H9 (cell line): ENCODE results near the gene FBXO38. TPM values are rescaled to one million over a fixed set of nuclear protein-coding genes. Genes with fewer than 3 reads are reported as not detected.

Source experiments
- DNase-seq: peaks from one replicate; pipeline ENCODE4 v3.0.0-alpha.2; 2017
- H2AFZ ChIP-seq: one replicate; pipeline ENCODE4 v1.6.1; 2013; ENCODE audit warnings: mild to moderate bottlenecking, low read length, control low read depth, moderate library complexity
- H2AK5ac ChIP-seq: 2 replicates; pipeline ENCODE4 v1.6.1; 2013; ENCODE audit warnings: low read length, control low read depth, mixed read lengths; ENCODE audit not compliant: insufficient read length
- H2BK120ac ChIP-seq: one replicate; pipeline ENCODE4 v1.6.1; 2013; ENCODE audit warnings: low read depth, mild to moderate bottlenecking, low read length, control low read depth, inconsistent platforms; ENCODE audit not compliant: poor library complexity, severe bottlenecking
- H2BK12ac ChIP-seq: 2 replicates; pipeline ENCODE4 v1.6.1; 2013; ENCODE audit warnings: low read length, control low read depth, mixed read lengths, low read depth; ENCODE audit not compliant: insufficient read length
- H2BK15ac ChIP-seq: 2 replicates; pipeline ENCODE4 v1.6.1; 2013; ENCODE audit warnings: low read depth, low read length, control low read depth
- H2BK20ac ChIP-seq: one replicate; pipeline ENCODE4 v1.6.1; 2013; ENCODE audit warnings: low read depth, mild to moderate bottlenecking, low read length, control low read depth, inconsistent platforms; ENCODE audit not compliant: poor library complexity, severe bottlenecking
- H2BK5ac ChIP-seq: 2 replicates; pipeline ENCODE4 v1.6.1; 2013; ENCODE audit warnings: low read length, control low read depth, mixed read lengths; ENCODE audit not compliant: insufficient read length
- H3K14ac ChIP-seq: 2 replicates; pipeline ENCODE4 v1.6.1; 2013; ENCODE audit warnings: low read length, control low read depth; ENCODE audit not compliant: insufficient read depth
- H3K18ac ChIP-seq: 2 replicates; pipeline ENCODE4 v1.6.1; 2013; ENCODE audit warnings: low read depth, mild to moderate bottlenecking, mixed read lengths, low read length, control low read depth; ENCODE audit not compliant: insufficient read length
- H3K23ac ChIP-seq: 2 replicates; pipeline ENCODE4 v1.6.1; 2013; ENCODE audit warnings: low read length, control low read depth, mixed read lengths, low read depth; ENCODE audit not compliant: insufficient read length
- H3K23me2 ChIP-seq: 2 replicates; pipeline ENCODE4 v1.6.1; 2013; ENCODE audit warnings: low read depth, mild to moderate bottlenecking, mixed read lengths, low read length, control low read depth; ENCODE audit not compliant: insufficient read length, poor library complexity, severe bottlenecking
- H3K27ac ChIP-seq: 2 replicates; pipeline ENCODE4 v1.5.1; 2013; ENCODE audit warnings: low read length, control low read depth, mixed read lengths, low read depth; ENCODE audit not compliant: insufficient read length
- H3K27me3 ChIP-seq: 2 replicates; pipeline ENCODE4 v1.6.1; 2013; ENCODE audit warnings: low read length, control low read depth, inconsistent platforms; ENCODE audit not compliant: insufficient read depth
- H3K4ac ChIP-seq: 2 replicates; pipeline ENCODE4 v1.6.1; 2013; ENCODE audit warnings: low read depth, mild to moderate bottlenecking, control low read depth, inconsistent platforms, low read length, moderate library complexity
- H3K4me1 ChIP-seq: 2 replicates; pipeline ENCODE4 v1.6.1; 2013; ENCODE audit warnings: low read length, control low read depth, inconsistent platforms; ENCODE audit not compliant: insufficient read depth
- H3K4me2 ChIP-seq: 2 replicates; pipeline ENCODE4 v1.6.1; 2013; ENCODE audit warnings: low read length, control low read depth, mixed read lengths; ENCODE audit not compliant: insufficient read length, insufficient read depth
- H3K56ac ChIP-seq: 2 replicates; pipeline ENCODE4 v1.6.1; 2013; ENCODE audit warnings: low read depth, mild to moderate bottlenecking, mixed read lengths, low read length, control low read depth; ENCODE audit not compliant: insufficient read length
- H3K79me1 ChIP-seq: 2 replicates; pipeline ENCODE4 v1.6.1; 2013; ENCODE audit warnings: low read depth, mild to moderate bottlenecking, moderate library complexity, low read length, control low read depth, inconsistent platforms; ENCODE audit not compliant: insufficient read depth, poor library complexity, severe bottlenecking
- H3K79me2 ChIP-seq: 2 replicates; pipeline ENCODE4 v1.6.1; 2013; ENCODE audit warnings: low read length, control low read depth, inconsistent platforms; ENCODE audit not compliant: insufficient read depth
- H3K9ac ChIP-seq: 2 replicates; pipeline ENCODE4 v1.6.1; 2013; ENCODE audit warnings: low read length, control low read depth, mixed read lengths; ENCODE audit not compliant: insufficient read length; ENCODE audit errors: extremely low read depth
- H3K9me3 ChIP-seq: one replicate; pipeline ENCODE4 v1.6.1; 2013; ENCODE audit warnings: low read depth, low read length, inconsistent platforms; ENCODE audit not compliant: control insufficient read depth
- H3T11ph ChIP-seq: one replicate; pipeline ENCODE4 v1.6.1; 2013; ENCODE audit warnings: mild to moderate bottlenecking, low read length, control low read depth, inconsistent platforms
- H4K20me1 ChIP-seq: one replicate; pipeline ENCODE4 v1.6.1; 2013; ENCODE audit not compliant: control insufficient read depth, insufficient read length, insufficient read depth
- H4K5ac ChIP-seq: 2 replicates; pipeline ENCODE4 v1.6.1; 2013; ENCODE audit warnings: low read depth, mild to moderate bottlenecking, mixed read lengths, low read length, control low read depth; ENCODE audit not compliant: insufficient read length
- H4K8ac ChIP-seq: replicated peaks from 2 replicates; pipeline ENCODE4 v1.6.1; 2013; ENCODE audit warnings: low read length, control low read depth, mixed read lengths, low read depth; ENCODE audit not compliant: insufficient read length
- H4K91ac ChIP-seq: 2 replicates; pipeline ENCODE4 v1.6.1; 2013; ENCODE audit warnings: low read depth, mild to moderate bottlenecking, moderate library complexity, mixed read lengths, low read length, control low read depth; ENCODE audit not compliant: insufficient read length
- H3K27ac Mint-ChIP-seq, 3 experiments: 2 replicates in 2 of 3; 3 replicates in 1 of 3; pipeline ENCODE4 v1.8.0; 2020 to 2021; ENCODE audit warnings: mixed read lengths in 3 of 3, mild to moderate bottlenecking in 1 of 3, moderate library complexity in 1 of 3
- H3K27me3 Mint-ChIP-seq: 2 replicates; pipeline ENCODE4 v1.8.0; 2021; ENCODE audit warnings: low read depth, mild to moderate bottlenecking, moderate library complexity, mixed read lengths
- H3K36me3 Mint-ChIP-seq, 3 experiments: 2 replicates in 2 of 3; 3 replicates in 1 of 3; pipeline ENCODE4 v1.8.0; 2020 to 2021; ENCODE audit warnings: low read depth in 3 of 3, mixed read lengths in 3 of 3; ENCODE audit not compliant: insufficient read depth in 1 of 3
- H3K4me1 Mint-ChIP-seq, 2 experiments: 2 replicates each; pipeline ENCODE4 v1.8.0; 2020; ENCODE audit warnings: mixed read lengths in 2 of 2
- H3K4me3 Mint-ChIP-seq, 2 experiments: 2 replicates in 1 of 2; 3 replicates in 1 of 2; pipeline ENCODE4 v1.8.0; 2020 to 2021; ENCODE audit warnings: mild to moderate bottlenecking in 2 of 2, mixed read lengths in 2 of 2, moderate library complexity in 1 of 2
- H3K9me3 Mint-ChIP-seq, 2 experiments: 2 replicates in 1 of 2; 3 replicates in 1 of 2; pipeline ENCODE4 v1.8.0; 2020; ENCODE audit warnings: mild to moderate bottlenecking in 2 of 2, mixed read lengths in 2 of 2, moderate library complexity in 1 of 2
- CTCF ChIP-seq: fragments of 200-600 bp; sonication (generic); conservative IDR thresholded peaks from 3 replicates; pipeline ENCODE4 v1.8.0; 2021; ENCODE audit warnings: antibody characterized with exemption, mild to moderate bottlenecking
- WGBS: extraction: QIAGEN DNeasy Blood & Tissue Kit; methylation state at CpG from one replicate; pipeline ENCODE4 v1.1.7; 2013; ENCODE audit warnings: missing lambda C conversion rate, low lambda C conversion rate, mixed read lengths; ENCODE audit not compliant: insufficient read length; ENCODE audit errors: extremely low coverage; 5-methylcytosine and 5-hydroxymethylcytosine counted together
- total RNA-seq: library from RNA; stranded (reverse); gene quantifications from 2 replicates; pipeline ENCODE4 v1.2.1, GENCODE V29; 2021

The FBXO38 gene
- total RNA-seq, 1 experiment from 2014 or later = 34.6 TPM

GRCh38 chr5:148454576-148454975 lies 70.8 kb downstream of the FBXO38 start:
- no peak overlapping the region for H2BK5ac ChIP-seq
- H4K91ac ChIP-seq = no peak overlapping the region
- H3K9me3 Mint-ChIP-seq = no peaks in the 10 kb centered on the region; a peak in 1 of 5 replicates
- no peak overlapping the region for H2BK120ac ChIP-seq
- no peaks in the 10 kb centered on the region for H4K20me1 ChIP-seq
- no peak overlapping the region for H3K4me3 Mint-ChIP-seq
- H3K27ac Mint-ChIP-seq = no peak overlapping the region
- no peak overlapping the region for H3K9ac ChIP-seq
- no peak overlapping the region for H3K4me2 ChIP-seq
- H3K23me2 ChIP-seq = no peaks in the 10 kb centered on the region
- no peaks in the 10 kb centered on the region for H3K36me3 Mint-ChIP-seq
- peaks cover 2% of the 10 kb centered on the region; the same call in 1 of the 2 replicates for H3K79me2 ChIP-seq
- no peak overlapping the region for H3K14ac ChIP-seq
- no peaks in the 10 kb centered on the region for H3K27me3 ChIP-seq
- H3T11ph ChIP-seq = no peak overlapping the region
- H2BK20ac ChIP-seq = no peak overlapping the region
- H3K18ac ChIP-seq = no peak overlapping the region
- no peaks in the 10 kb centered on the region for H3K9me3 ChIP-seq
- H2BK15ac ChIP-seq = no peak overlapping the region
- H3K4ac ChIP-seq = no peak overlapping the region
- peaks cover 6% of the 10 kb centered on the region; the same call in 1 of the 2 replicates for H3K4me1 ChIP-seq
- no peak overlapping the region for H2AK5ac ChIP-seq
- no peak overlapping the region for H3K56ac ChIP-seq
- H3K27ac ChIP-seq = no peak overlapping the region
- no peaks in the 10 kb centered on the region for H3K79me1 ChIP-seq
- no peak overlapping the region for H2BK12ac ChIP-seq
- no peak overlapping the region for H4K5ac ChIP-seq
- no peak overlapping the region for H2AFZ ChIP-seq
- no peak for DNase-seq
- no peaks in the 10 kb centered on the region; the same call in 1 of the 2 replicates for H3K27me3 Mint-ChIP-seq
- H4K8ac ChIP-seq = no peak overlapping the region
- WGBS = no CpG with 5 or more reads among the region's 5 CpGs
- peaks cover 26 to 29% of the 10 kb centered on the region in 2 experiments for H3K4me1 Mint-ChIP-seq
- TF ChIP-seq CTCF = no peak
- H3K23ac ChIP-seq = no peak overlapping the region
